HFFc6 (cell line): ENCODE data around the gene RAB11FIP4. TPM values are rescaled to one million over a fixed set of nuclear protein-coding genes. Genes with fewer than 3 reads are reported as not detected.

Experiments
- DNase-seq: peaks from one replicate; pipeline ENCODE4 v3.0.0-alpha.2; 2018
- H3K27ac Mint-ChIP-seq: 2 replicates; pipeline ENCODE4 v1.8.0; 2020; ENCODE audit warnings: mild to moderate bottlenecking, mixed read lengths
- H3K27me3 Mint-ChIP-seq: 2 replicates; pipeline ENCODE4 v1.8.0; 2021; ENCODE audit warnings: mild to moderate bottlenecking, moderate library complexity, mixed read lengths; ENCODE audit not compliant: insufficient read depth
- H3K36me3 Mint-ChIP-seq: 2 replicates; pipeline ENCODE4 v1.8.0; 2021; ENCODE audit warnings: low read depth, mixed read lengths
- H3K4me1 Mint-ChIP-seq: 2 replicates; pipeline ENCODE4 v1.8.0; 2020; ENCODE audit warnings: low read depth, mixed read lengths
- H3K4me3 Mint-ChIP-seq: 2 replicates; pipeline ENCODE4 v1.8.0; 2020; ENCODE audit warnings: mild to moderate bottlenecking, moderate library complexity, mixed read lengths
- H3K9me3 Mint-ChIP-seq: 2 replicates; pipeline ENCODE4 v1.8.0; 2020; ENCODE audit warnings: mild to moderate bottlenecking, mixed read lengths
- total RNA-seq, 6 experiments: library from RNA; stranded (reverse); fragmentation: NEBNext Ultra II Directional; extraction: Animal tissue kit (Norgen Biotek cat#: 25700); gene quantifications; 2 replicates in 1 of 6; 3 replicates in 5 of 6; pipeline ENCODE4 v1.2.3, GENCODE V29; 2021
- TF ChIP-seq, protein P1 (sequence below): fragments of 200-600 bp; sonication (generic); IDR thresholded peaks from 2 replicates; pipeline ENCODE4 v1.5.0; 2021; ENCODE audit warnings: antibody characterized with exemption, mild to moderate bottlenecking

The RAB11FIP4 gene
- total RNA-seq, 6 experiments from 2014 or later = 0.02 to 0.38 (median 0.09) TPM

- peak; percentile 21 for DNase-seq
- H3K4me3 Mint-ChIP-seq = no peak overlapping the region
Measured at GRCh38 chr17:31499771-31500554, 108.5 kb downstream of the RAB11FIP4 start.

DNA sequence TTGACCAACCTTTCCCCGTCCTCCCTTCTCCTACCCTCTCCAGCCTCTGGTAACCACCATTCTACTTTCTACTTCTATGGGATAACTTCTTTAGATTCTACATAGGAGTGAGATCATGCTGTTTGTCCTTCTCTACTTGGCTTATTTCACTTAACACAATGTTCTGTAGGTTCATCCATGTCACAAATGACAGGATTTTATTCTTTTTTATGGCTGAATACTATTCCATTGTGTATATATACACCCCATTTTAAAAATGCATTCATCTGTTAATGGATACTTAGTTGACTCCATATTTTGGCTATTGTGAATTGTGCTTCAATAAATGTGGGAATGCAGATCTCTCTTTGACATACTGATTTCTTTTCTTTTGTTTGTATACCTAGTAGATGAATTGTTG lies 115.0 kb downstream of the RAB11FIP4 start:
- H3K4me1 Mint-ChIP-seq = peaks cover 16% of the 10 kb centered on the region
- H3K36me3 Mint-ChIP-seq = no peaks in the 10 kb centered on the region
- H3K27me3 Mint-ChIP-seq = peaks cover 24% of the 10 kb centered on the region
- H3K27ac Mint-ChIP-seq = no peak overlapping the region
- TF ChIP-seq, protein P1, sequence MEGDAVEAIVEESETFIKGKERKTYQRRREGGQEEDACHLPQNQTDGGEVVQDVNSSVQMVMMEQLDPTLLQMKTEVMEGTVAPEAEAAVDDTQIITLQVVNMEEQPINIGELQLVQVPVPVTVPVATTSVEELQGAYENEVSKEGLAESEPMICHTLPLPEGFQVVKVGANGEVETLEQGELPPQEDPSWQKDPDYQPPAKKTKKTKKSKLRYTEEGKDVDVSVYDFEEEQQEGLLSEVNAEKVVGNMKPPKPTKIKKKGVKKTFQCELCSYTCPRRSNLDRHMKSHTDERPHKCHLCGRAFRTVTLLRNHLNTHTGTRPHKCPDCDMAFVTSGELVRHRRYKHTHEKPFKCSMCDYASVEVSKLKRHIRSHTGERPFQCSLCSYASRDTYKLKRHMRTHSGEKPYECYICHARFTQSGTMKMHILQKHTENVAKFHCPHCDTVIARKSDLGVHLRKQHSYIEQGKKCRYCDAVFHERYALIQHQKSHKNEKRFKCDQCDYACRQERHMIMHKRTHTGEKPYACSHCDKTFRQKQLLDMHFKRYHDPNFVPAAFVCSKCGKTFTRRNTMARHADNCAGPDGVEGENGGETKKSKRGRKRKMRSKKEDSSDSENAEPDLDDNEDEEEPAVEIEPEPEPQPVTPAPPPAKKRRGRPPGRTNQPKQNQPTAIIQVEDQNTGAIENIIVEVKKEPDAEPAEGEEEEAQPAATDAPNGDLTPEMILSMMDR = no peak
- H3K4me3 Mint-ChIP-seq = no peak overlapping the region
- H3K9me3 Mint-ChIP-seq = no peaks in the 10 kb centered on the region
- DNase-seq = no peak

More at GRCh38 chr17:31499771-31500554, 108.5 kb downstream of the RAB11FIP4 start:
- TF ChIP-seq, protein P1 = no peak
- H3K36me3 Mint-ChIP-seq = no peaks in the 10 kb centered on the region
- peaks cover 12% of the 10 kb centered on the region; the same call in 1 of the 2 replicates for H3K4me1 Mint-ChIP-seq
- H3K27me3 Mint-ChIP-seq = peaks cover 33% of the 10 kb centered on the region
- no peak overlapping the region for H3K27ac Mint-ChIP-seq
- no peaks in the 10 kb centered on the region for H3K9me3 Mint-ChIP-seq

GRCh38 chr17:31508288-31509094 lies 117.0 kb downstream of the RAB11FIP4 start:
- peak overlapping the region; percentile 12; the same call in 1 of the 2 replicates for H3K4me3 Mint-ChIP-seq
- no peak overlapping the region for H3K27ac Mint-ChIP-seq
- H3K4me1 Mint-ChIP-seq = peaks cover 16% of the 10 kb centered on the region
- TF ChIP-seq, protein P1 = peak; percentile 63
- no peaks in the 10 kb centered on the region for H3K9me3 Mint-ChIP-seq
- no peak for DNase-seq
- H3K36me3 Mint-ChIP-seq = no peaks in the 10 kb centered on the region
- peaks cover 20% of the 10 kb centered on the region for H3K27me3 Mint-ChIP-seq

DNA sequence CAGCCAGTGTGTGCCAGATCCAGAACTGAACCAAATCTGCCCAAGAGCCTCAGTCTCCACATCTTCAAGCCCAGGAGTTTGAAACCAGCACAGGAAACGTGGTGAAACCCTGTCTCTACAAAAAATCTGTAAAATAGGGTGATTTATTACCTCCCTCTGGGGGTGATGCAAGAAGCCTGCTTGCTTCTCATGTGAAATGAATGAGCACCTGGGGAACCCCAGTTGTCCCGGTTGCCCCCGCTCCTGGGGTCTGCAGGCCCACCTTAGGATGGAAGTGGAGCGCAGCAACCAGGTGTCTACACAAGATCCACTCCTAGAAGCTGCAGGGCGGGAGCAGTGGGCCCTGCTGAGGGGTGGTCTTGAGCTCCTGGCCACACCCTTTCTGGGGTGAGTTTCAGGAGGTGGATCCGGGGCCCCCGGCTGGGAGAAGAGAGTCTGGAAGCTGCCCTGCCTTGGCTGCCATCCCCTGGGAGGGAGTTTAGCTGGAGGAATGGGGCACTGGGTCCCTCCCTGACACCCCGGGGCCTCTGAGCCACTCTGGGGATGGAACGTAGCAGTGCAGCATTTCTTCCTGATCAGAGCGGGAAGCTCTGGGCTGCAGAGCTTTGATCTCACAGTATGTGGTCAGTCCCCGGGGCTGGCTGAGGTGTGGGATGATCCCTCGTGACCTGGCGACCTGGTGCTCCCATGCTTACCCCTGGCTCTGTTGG lies 117.8 kb downstream of the RAB11FIP4 start:
- H3K27me3 Mint-ChIP-seq = peaks cover 24% of the 10 kb centered on the region
- no peaks in the 10 kb centered on the region for H3K9me3 Mint-ChIP-seq
- TF ChIP-seq, protein P1 = no peak
- no peak overlapping the region for H3K27ac Mint-ChIP-seq
- peak overlapping the region; percentile 12; the same call in 1 of the 2 replicates for H3K4me3 Mint-ChIP-seq
- no peaks in the 10 kb centered on the region for H3K36me3 Mint-ChIP-seq
- peaks cover 16% of the 10 kb centered on the region for H3K4me1 Mint-ChIP-seq
- no peak for DNase-seq

- peaks cover 16% of the 10 kb centered on the region for H3K4me1 Mint-ChIP-seq
- no peaks in the 10 kb centered on the region for H3K9me3 Mint-ChIP-seq
- H3K27me3 Mint-ChIP-seq = peaks cover 22% of the 10 kb centered on the region
- H3K36me3 Mint-ChIP-seq = no peaks in the 10 kb centered on the region
- H3K27ac Mint-ChIP-seq = no peak overlapping the region
- no peak overlapping the region for H3K4me3 Mint-ChIP-seq
- DNase-seq = no peak
- TF ChIP-seq, protein P1 = no peak
Measured at GRCh38 chr17:31509805-31510177, 118.3 kb downstream of the RAB11FIP4 start.
